Caki2 (cell line): ENCODE data around the gene AGA. TPM values are rescaled to one million over a fixed set of nuclear protein-coding genes. Genes with fewer than 3 reads are reported as not detected.

Source experiments
- DNase-seq: peaks from one replicate; pipeline ENCODE4 v3.0.0-alpha.2; 2015; ENCODE audit warnings: low read depth
- in situ Hi-C: cut with HindIII; loops from 2 replicates; pipeline ENCODE4 v1.10.0; 2016; ENCODE audit warnings: low sequenced_read_pairs, low pct_unique_long_range_greater_than_20kb, mixed read lengths
- total RNA-seq: library from RNA; depleted of rRNA; stranded (reverse); fragments of >200 nt; shearing (Covaris generic); gene quantifications from 2 replicates; pipeline ENCODE4 v1.2.3, GENCODE V29; 2014; ENCODE audit warnings: low replicate concordance; rRNA removed

Gene AGA
- total RNA-seq, 1 experiment from 2014 or later = 30.6 TPM

DNA sequence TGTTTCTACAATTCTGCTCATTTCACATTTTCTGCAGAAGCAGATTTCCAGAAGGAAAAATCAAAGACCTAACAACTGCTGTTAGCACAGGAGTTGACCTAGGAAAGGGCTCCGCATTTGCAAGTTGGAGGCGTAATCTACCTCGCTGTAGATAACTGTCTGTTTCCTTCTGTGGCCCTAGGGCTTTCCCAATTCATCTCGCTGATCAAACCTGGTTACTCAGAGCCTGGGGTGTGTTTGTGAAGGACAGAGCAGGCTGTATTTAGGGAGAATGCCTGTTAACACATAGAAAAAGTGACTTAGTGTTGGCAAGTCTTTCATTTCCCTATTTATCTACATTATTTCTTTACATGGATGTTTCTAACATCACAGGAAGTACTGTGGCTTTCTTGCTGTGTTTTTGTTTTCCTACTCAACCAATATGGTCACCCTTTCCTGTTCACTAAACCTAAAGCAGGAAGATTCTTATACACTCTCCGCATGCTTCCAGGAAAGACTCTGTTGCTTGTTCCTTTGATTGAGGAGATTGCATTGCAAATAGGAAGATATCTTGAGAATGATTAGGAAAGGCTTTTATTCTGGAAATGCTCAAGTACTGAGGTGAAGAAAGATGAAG is 40.5 kb downstream of the AGA start:
- no peak for DNase-seq
- in situ Hi-C loops = no loop called here

DNA sequence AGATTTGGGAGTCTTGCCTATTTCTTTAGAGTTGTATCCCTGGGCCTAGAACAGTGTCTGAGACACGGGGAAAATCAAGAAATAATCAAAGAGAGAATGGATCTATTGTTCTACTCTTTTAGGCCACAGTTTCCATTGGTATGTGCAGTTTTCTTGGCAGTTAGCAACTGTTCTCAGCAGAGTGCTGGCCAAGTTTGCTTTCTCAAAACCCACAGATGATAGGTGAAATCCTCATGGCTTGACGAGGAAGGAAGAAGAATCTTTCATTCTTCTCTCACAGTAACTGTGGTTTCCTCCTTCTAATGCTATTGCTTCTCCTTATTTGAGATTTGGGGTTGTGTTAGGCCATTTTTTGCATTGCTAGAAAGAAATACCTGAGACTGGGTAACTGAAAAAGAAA is 42.2 kb downstream of the AGA start:
- in situ Hi-C loops = no loop called here
- DNase-seq = no peak

DNA sequence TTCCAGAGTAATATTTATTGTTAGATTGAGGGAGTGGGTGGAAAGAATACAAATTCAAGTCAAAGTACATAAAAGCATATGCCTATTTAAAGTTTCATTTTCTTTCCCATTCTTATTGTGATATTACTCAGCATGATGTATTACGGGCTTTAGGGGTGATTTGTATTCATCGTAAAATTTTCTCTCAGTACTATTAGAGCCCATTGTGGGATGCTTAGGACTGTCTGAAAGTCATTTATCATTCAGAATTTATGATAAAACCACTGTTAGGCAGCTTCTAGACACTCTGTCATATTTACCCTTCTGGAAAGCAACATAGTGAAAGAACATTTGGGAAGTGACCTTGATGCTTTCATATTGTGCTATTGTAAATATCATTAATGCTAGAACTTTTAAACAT is 45.9 kb downstream of the AGA start:
- DNase-seq = no peak
- in situ Hi-C loops = no loop called here

DNA sequence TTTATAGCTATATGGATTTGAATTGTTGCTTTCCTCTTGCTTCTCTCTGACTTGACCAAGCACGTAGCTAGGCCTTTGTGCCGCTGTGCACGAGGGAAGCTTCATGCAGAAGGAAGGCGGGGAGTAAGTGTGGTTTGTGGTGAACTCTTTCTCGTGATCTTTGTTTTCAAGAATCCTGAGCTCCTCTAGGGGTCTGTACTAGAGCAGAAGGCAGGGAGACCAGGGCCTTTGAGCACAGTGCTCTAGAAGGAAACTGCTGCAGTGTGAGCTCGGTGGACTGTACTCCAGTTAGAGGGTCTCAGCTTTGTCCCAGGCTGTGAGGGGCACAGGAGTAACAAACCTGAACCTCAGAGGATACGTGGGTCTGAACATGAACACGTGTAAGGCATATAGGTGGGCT is 49.0 kb downstream of the AGA start:
- in situ Hi-C loops = no loop called here
- DNase-seq = no peak

DNA sequence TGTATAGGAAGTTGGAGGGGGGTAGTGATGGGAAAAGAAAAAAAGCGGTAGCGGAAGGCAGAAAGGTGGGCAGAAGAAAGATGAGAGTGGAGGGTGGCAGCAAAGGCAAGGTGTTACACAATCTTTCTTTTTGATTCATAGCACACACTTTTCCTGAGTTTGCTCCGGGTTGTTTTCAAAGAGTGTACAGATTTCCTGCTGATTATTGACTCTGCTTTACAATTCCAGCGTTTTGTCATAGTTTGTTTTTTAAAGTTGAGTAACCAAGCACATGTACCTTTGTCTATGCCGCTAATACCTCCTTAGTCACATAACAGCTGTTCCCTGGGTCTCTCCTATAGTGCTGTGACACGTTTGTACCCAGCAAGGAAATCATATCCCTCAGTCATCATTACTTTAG is 50.3 kb downstream of the AGA start:
- in situ Hi-C loops = no loop called here
- DNase-seq = no peak

DNA sequence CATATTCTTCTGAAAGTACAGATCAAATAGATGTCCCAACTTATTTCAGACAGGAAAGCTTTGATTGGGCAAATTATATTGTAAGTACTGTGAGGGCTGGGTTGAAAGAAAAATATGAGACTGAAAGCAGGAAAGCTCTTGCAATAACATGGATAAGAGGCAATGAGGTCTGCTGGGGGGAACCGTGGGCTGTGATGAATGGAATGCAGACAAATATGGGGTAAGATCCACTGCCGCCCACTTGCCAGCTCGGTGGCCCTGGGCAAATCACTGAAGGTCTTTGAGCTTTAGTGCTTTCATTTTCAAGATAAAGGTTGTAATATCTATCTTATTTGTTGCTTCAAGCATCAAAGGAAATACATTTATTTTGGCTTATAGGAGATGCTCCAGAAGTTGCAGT is 51.0 kb downstream of the AGA start:
- in situ Hi-C loops = no loop called here
- no peak for DNase-seq

DNA sequence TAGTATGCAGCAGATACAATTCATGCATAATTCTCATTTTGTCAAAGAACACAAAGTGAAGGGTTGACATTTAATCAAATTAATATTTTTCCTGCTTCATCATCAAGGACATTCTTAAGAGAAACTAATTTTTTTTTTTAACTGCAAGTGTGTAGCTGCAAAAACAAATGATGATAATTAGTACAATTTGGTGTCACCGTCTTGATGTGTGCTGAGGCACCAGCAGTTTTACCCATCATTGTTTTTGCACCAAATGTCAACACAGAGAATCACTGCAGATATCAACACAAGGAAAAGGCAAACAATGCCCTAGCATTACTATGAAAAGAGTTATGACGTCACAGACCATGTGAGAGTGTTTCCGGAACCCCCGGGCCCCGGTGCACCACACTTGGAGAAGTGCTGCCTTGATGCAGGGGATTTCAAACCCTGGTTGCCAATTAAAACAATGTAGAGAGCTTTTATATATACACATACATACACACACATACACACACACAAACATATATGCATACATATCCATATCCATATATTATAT is 55.9 kb downstream of the AGA start:
- no peak for DNase-seq
- in situ Hi-C loops = no loop called here

DNA sequence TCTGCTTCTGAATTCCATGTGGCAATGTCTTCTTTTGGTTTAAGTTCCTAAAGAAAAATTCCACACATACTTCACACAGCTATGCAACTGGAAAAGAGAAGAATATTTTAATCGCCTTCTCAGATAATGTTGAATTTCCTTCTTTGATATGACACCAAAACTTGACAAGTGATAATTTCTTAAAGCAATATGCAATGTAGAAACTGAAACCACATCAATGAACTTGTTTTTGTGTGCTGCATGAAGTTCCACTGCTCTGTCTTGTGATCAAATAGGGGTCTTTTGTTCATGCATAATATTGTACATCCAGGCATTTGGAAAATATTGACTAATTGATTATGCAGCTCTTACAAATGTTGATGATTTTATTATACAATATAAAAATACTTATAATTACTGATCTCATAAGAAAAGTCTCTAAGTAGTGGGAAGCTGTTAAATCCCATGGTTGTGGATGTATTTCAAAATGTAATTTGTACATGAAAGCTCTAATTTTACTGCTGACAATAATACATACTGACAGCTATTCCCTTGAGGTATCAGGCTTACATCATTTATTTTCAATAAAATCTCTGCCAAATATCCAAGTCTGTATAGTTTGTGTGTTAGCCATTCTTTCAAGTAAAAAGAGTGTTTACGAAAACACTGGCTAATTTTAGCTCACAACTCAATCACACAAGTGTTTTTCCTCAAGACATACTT is 56.5 kb downstream of the AGA start:
- in situ Hi-C loops = no loop called here
- no peak for DNase-seq

DNA sequence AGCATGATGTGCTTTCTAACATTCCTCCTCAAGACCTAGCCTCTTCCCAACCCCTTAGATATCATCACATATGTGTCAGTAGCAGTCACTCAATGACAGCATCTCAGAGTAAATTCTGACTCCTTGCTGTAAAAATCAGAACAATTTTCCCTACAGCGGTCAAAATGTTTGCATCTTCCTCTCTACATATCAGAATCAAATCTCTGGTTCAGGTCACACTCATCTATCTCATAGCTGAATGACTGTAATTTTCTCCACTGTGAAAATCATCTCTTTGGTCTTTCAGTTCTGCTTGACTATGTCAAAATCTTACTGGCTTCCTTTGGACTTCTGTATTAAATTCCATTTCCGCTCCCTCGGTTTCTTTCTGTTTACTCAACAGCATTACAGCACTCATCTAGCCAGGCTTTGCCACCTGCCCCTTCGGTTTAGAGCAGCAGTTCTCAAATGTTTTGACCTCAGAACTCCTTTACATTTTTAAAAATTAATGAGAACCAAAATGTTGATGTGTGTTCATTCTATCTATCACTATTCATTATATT is 57.3 kb downstream of the AGA start:
- in situ Hi-C loops = no loop called here
- no peak for DNase-seq

DNA sequence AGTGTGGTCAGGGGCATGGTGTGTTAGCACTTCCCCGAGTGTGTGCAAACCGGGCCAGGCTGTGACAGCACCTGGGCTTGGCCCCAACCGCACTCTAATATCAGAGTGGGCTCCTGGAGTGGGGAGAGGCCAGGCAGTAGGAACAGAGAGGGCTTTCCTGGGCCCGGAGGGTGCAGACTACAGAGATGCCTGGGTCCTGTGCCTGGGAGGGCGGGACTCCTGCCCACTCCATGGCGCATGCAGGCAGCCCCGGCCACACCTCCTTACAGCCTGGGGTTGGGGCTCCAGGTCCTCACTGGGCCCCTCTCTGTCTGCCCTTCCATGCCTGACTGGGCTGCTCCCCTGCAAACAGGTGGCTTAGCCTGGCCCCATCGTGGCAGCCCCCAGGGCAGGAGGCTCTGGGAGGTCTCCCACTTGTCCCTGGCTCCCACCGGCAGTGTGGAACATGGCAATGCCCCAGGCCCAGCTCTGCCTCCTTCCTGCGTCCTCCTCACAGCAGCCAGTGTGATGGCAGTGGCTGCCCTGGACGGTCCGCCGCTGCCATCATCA is 60.4 kb downstream of the AGA start:
- in situ Hi-C loops = no loop called here

More for the DNA sequence above, 60.4 kb downstream of the AGA start:
- DNase-seq = no peak

Other genes starting within 250 kb of the AGA start
- gene NEIL3, start 132.6 kb downstream of the AGA start, total RNA-seq = 16.3 and 20.7 TPM in 2 replicates